HCT116 (cell line): ENCODE measurements around the gene LCE2C. TPM values are rescaled to one million over a fixed set of nuclear protein-coding genes. Genes with fewer than 3 reads are reported as not detected.

Experiments
- ATAC-seq: fragments of 200-7000 bp; cut with Tn5 transposase; 2 replicates; pipeline ENCODE4 v1.9.1; 2020; ENCODE audit warnings: mild to moderate bottlenecking, moderate library complexity
- BruUV-seq: library from RNA; stranded (reverse); fragments of 400-500 nt; replicated peaks from 2 replicates; lab custom pipeline; 2021; lab: Mats Ljungman, UMichigan
- CTCF ChIA-PET: fragments of 300-600 bp; sonication (Branson Sonifier 250); formaldehyde crosslinking; loops from one replicate; lab custom pipeline; 2021; ENCODE audit warnings: antibody characterized with exemption; lab: Charles Lee
- POLR2A ChIA-PET: fragments of 300-600, 350-600 bp; sonication (Branson Sonifier 250); formaldehyde crosslinking; loops from one replicate; lab custom pipeline; 2021; ENCODE audit warnings: antibody characterized with exemption; lab: Charles Lee
- RAD21 ChIA-PET, 2 experiments: fragments of 300-600 bp; sonication (Branson Sonifier 250); formaldehyde crosslinking; loops; one replicate each; lab custom pipeline; 2023; ENCODE audit warnings: low total read pairs in 2 of 2; ENCODE audit not compliant: uncharacterized antibody in 2 of 2, unreplicated experiment in 2 of 2, low non-redundant PET in 1 of 2; lab: Charles Lee
- DNase-seq: peaks from one replicate; pipeline ENCODE4 v3.0.0-alpha.2; 2010; ENCODE audit warnings: low read depth, low spot score
- H2AFZ ChIP-seq: fragments of 200-600 bp; shearing (Covaris generic), sonication (generic); 2 replicates; pipeline ENCODE4 v1.6.1; 2017; ENCODE audit warnings: low read depth, mixed run types, mixed read lengths, antibody characterized with exemption, low read length; ENCODE audit not compliant: poor library complexity, severe bottlenecking
- H3K27ac ChIP-seq: 2 replicates; pipeline ENCODE4 v1.5.1; 2012; ENCODE audit warnings: low read depth, low read length
- H3K27me3 ChIP-seq: fragments of 200-600 bp; sonication (generic); 2 replicates; pipeline ENCODE4 v1.6.1; 2016; ENCODE audit warnings: mixed run types, low read length, mixed read lengths; ENCODE audit not compliant: insufficient read depth
- H3K36me3 ChIP-seq, 2 experiments: fragments of 200-500 bp in 1 of 2; fragments of 200-600 bp in 1 of 2; sonication (Bioruptor generic) in 1 of 2; sonication (generic) in 1 of 2; 2 replicates each; pipeline versions ENCODE4 v1.5.1 to v1.6.1; 2014 to 2016; ENCODE audit warnings: low read length in 2 of 2, inconsistent platforms in 1 of 2, mixed read lengths in 1 of 2, mixed run types in 1 of 2; ENCODE audit not compliant: insufficient read depth in 2 of 2, control insufficient read depth in 1 of 2
- H3K4me1 ChIP-seq, 2 experiments: fragments of 200-600 bp in 1 of 2; sonication (generic) in 1 of 2; 2 replicates each; pipeline versions ENCODE4 v1.5.1 to v1.6.1; 2012 to 2017; ENCODE audit warnings: low read length in 2 of 2, inconsistent platforms in 1 of 2, mild to moderate bottlenecking in 1 of 2, mixed read lengths in 1 of 2, mixed run types in 1 of 2, moderate library complexity in 1 of 2; ENCODE audit not compliant: insufficient read depth in 2 of 2, control insufficient read depth in 1 of 2
- H3K4me2 ChIP-seq: fragments of 200-600 bp; sonication (generic); 2 replicates; pipeline ENCODE4 v1.6.1; 2017; ENCODE audit warnings: mixed run types, low read length, mixed read lengths
- H3K4me3 ChIP-seq, 2 experiments: fragments of 200-600 bp in 1 of 2; sonication (generic) in 1 of 2; replicated peaks in 1 of 2; 2 replicates each; pipeline ENCODE4 v1.5.1; 2011 to 2016; ENCODE audit warnings: low read length in 2 of 2, control low read depth in 1 of 2, low read depth in 1 of 2, mild to moderate bottlenecking in 1 of 2, mixed read lengths in 1 of 2, mixed run types in 1 of 2
- H3K79me2 ChIP-seq: fragments of 200-600 bp; sonication (generic); 2 replicates; pipeline ENCODE4 v1.6.1; 2017; ENCODE audit warnings: mild to moderate bottlenecking, mixed run types, low read length, moderate library complexity, mixed read lengths; ENCODE audit not compliant: insufficient read depth
- H3K9ac ChIP-seq: fragments of 200-600 bp; sonication (generic); 2 replicates; pipeline ENCODE4 v1.6.1; 2016; ENCODE audit warnings: low read length, mixed read lengths
- H3K9me2 ChIP-seq: fragments of 200-600 bp; sonication (generic), shearing (Covaris generic); 2 replicates; pipeline ENCODE4 v1.6.1; 2017; ENCODE audit warnings: mixed run types, mild to moderate bottlenecking, moderate library complexity; ENCODE audit not compliant: insufficient read depth
- H3K9me3 ChIP-seq, 2 experiments: fragments of 200-500 bp in 1 of 2; fragments of 200-600 bp in 1 of 2; sonication (Bioruptor generic) in 1 of 2; sonication (generic) in 1 of 2; 2 replicates each; pipeline ENCODE4 v1.6.1; 2014 to 2017; ENCODE audit warnings: low read length in 2 of 2, mixed read lengths in 2 of 2, inconsistent platforms in 1 of 2, low read depth in 1 of 2, mild to moderate bottlenecking in 1 of 2, mixed run types in 1 of 2, moderate library complexity in 1 of 2; ENCODE audit not compliant: control insufficient read depth in 1 of 2, insufficient read depth in 1 of 2
- H4K20me1 ChIP-seq: fragments of 200-600 bp; sonication (generic), shearing (Covaris generic); 2 replicates; pipeline ENCODE4 v1.6.1; 2017; ENCODE audit warnings: mixed run types, mild to moderate bottlenecking, moderate library complexity; ENCODE audit not compliant: insufficient read depth
- CBX3 ChIP-seq: IDR thresholded peaks from 2 replicates; pipeline ENCODE4 v1.6.1; 2012; ENCODE audit warnings: low read depth
- CEBPB ChIP-seq: IDR thresholded peaks from 2 replicates; pipeline ENCODE4 v1.6.1; 2012; ENCODE audit warnings: low read depth
- ELF1 ChIP-seq: IDR thresholded peaks from 2 replicates; pipeline ENCODE4 v1.6.1; 2012; ENCODE audit warnings: low read depth, borderline replicate concordance
- EZH2 ChIP-seq: fragments of 200-600 bp; sonication (generic); IDR thresholded peaks from 2 replicates; pipeline ENCODE4 v1.6.1; 2017; ENCODE audit warnings: antibody characterized with exemption, mixed run types
- EZH2phosphoT487 ChIP-seq: fragments of 200-600 bp; IDR thresholded peaks from 2 replicates; pipeline ENCODE4 v1.6.1; 2018; ENCODE audit warnings: antibody characterized with exemption, borderline replicate concordance
- JUND ChIP-seq: IDR thresholded peaks from 2 replicates; pipeline ENCODE4 v1.6.1; 2012
- POLR2A ChIP-seq: IDR thresholded peaks from 2 replicates; pipeline ENCODE4 v1.7.0; 2011; ENCODE audit warnings: borderline replicate concordance; ENCODE audit not compliant: insufficient read depth, insufficient read length; ENCODE audit errors: extremely low read depth
- SIN3A ChIP-seq: IDR thresholded peaks from 2 replicates; pipeline ENCODE4 v1.6.1; 2012; ENCODE audit warnings: low read depth
- TCF7L2 ChIP-seq: IDR thresholded peaks from 2 replicates; pipeline ENCODE4 v1.7.0; 2011; ENCODE audit warnings: borderline replicate concordance, inconsistent platforms; ENCODE audit not compliant: insufficient read depth, insufficient read length; ENCODE audit errors: extremely low read depth
- ZFX ChIP-seq: fragments of 450-650 bp; IDR thresholded peaks from 2 replicates; pipeline ENCODE4 v1.6.1; 2017
- ZNF274 ChIP-seq: fragments of 200-500 bp; sonication (Bioruptor generic); IDR thresholded peaks from 2 replicates; pipeline ENCODE4 v1.6.1; 2014; ENCODE audit warnings: mild to moderate bottlenecking, low read depth, low read length, inconsistent platforms
- intact Hi-C: fragments of 100-400 bp; cut with micrococcal nuclease; formaldehyde crosslinking; loops from 2 replicates; pipeline ENCODE4 v1.10.0; 2022
- total RNA-seq: library from RNA; stranded (reverse); gene quantifications from one replicate; pipeline ENCODE4 v1.2.1, GENCODE V29; 2021; ENCODE audit not compliant: unreplicated experiment
- TF ChIP-seq, protein P1 (sequence below): IDR thresholded peaks from 2 replicates; pipeline ENCODE4 v1.6.1; 2012
- TF ChIP-seq, protein P2 (sequence below): IDR thresholded peaks from 2 replicates; pipeline ENCODE4 v1.6.1; 2012
- TF ChIP-seq, protein P3 (sequence below), 3 experiments: fragments of 200-600 bp in 1 of 3; sonication (generic) in 1 of 3; IDR thresholded peaks in 2 of 3; conservative IDR thresholded peaks in 1 of 3; 2 replicates each; pipeline ENCODE4 v1.5.1; 2012 to 2017; ENCODE audit warnings: low read depth in 2 of 3, low read length in 2 of 3, antibody characterized with exemption in 1 of 3, borderline replicate concordance in 1 of 3, control low read depth in 1 of 3, mild to moderate bottlenecking in 1 of 3, mixed read lengths in 1 of 3, mixed run types in 1 of 3, moderate library complexity in 1 of 3; ENCODE audit not compliant: insufficient read depth in 1 of 3
- TF ChIP-seq, protein P4 (sequence below): IDR thresholded peaks from 2 replicates; pipeline ENCODE4 v1.6.1; 2011; ENCODE audit warnings: mild to moderate bottlenecking, low read length, moderate library complexity; ENCODE audit not compliant: insufficient replicate concordance; ENCODE audit errors: extremely low read depth
- TF ChIP-seq, protein P5 (sequence below): IDR thresholded peaks from 2 replicates; pipeline ENCODE4 v1.6.1; 2012; ENCODE audit warnings: low read depth

LCE2C gene
- total RNA-seq, 1 experiment from 2014 or later, result not detected

DNA sequence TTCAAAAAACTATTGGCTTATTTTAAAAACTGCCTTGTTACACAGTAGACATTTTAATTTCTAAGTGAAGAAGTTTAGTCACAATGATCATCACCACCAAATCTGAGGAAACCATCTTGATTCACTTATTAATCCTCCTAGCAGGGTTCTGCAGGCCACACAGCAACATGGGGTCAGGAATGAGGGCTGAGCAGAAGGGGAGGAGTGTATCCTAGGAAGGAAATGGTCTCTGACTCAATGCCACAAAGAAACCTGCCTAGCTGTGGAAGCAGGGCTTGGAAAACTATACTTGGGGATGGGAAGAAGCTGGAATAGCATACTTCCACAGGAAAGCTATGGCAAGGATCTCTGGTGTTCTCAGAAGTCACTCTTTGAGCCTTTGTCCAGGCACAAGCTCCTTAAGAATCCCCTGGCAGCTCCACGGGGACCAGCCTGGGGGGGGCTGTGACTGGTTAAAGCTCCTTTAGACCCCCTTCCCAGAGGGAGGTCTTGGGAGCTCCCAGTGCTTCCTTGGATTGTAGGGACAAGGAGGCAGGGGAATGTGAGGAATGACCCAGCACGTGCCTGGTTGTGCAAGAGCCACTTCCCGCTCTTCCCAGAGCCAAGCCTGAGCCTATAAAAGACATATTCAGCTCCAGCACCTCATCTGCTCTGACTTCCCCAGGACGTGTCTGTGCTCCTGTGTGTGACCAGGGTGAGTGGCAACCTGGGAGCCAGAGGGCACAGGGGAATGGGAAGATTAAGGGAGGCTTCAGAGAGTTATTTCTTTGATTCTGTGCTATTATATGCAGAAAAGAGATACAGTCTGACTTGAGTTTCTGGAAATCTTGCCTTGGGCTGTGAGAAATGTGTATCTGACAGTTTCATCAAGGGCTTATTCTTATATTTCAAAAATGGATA lies 22.9 kb downstream of the LCE2C start, which contains the start of gene LCE2A (continued):
- TF ChIP-seq TCF7L2, result no peak
- no peak for TF ChIP-seq SIN3A
- TF ChIP-seq ZFX, result no peak

DNA sequence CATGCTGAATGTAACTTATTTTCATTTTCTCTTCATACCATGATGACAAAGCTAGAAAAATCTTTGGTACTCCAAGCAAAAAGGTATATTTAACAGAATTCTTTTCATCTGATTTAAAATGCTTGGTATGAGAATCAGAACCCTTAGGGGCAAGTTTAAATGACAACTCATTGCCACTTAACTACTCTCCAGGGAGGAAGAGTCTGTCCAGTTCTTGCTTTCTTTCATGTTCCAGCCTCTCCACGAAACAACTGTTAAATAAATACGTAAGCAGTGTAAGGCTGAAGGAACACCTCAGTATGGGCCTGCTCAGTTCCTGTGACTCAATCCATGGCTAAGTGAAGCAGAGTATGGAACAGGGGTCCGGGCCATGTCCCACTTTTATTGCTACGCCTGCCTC lies 24.7 kb downstream of the LCE2C start:
- Histone ChIP-seq H3K4me1 (no peaks in the 10 kb centered on the region), H3K9me2 (no peaks in the 10 kb centered on the region), H3K4me3 (no peak overlapping the region), H3K79me2 (no peaks in the 10 kb centered on the region), H2AFZ (no peak overlapping the region), H3K9me3 (no peaks in the 10 kb centered on the region), H3K27ac (no peak overlapping the region), H3K27me3 (peaks cover 43% of the 10 kb centered on the region), H3K36me3 (no peaks in the 10 kb centered on the region), H3K9ac (no peak overlapping the region), H4K20me1 (no peaks in the 10 kb centered on the region), H3K4me2 (no peak overlapping the region)
- DNase-seq (no peak), ATAC-seq (no peak)
- intact Hi-C loops, result no loop called here
- POLR2A ChIA-PET, result no interaction called here
- CTCF ChIA-PET, result no interaction called here
- RAD21 ChIA-PET, result no interaction called here
- BruUV-seq, result no TSS peak
- TF ChIP-seq POLR2A, result no peak
- TF ChIP-seq, protein P1, sequence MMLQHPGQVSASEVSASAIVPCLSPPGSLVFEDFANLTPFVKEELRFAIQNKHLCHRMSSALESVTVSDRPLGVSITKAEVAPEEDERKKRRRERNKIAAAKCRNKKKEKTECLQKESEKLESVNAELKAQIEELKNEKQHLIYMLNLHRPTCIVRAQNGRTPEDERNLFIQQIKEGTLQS, result no peak
- no peak for TF ChIP-seq CBX3
- TF ChIP-seq, protein P2, sequence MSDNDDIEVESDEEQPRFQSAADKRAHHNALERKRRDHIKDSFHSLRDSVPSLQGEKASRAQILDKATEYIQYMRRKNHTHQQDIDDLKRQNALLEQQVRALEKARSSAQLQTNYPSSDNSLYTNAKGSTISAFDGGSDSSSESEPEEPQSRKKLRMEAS, result no peak
- no peak for TF ChIP-seq EZH2
- no peak for TF ChIP-seq ZNF274
- no peak for TF ChIP-seq JUND
- TF ChIP-seq TCF7L2, result no peak
- TF ChIP-seq EZH2phosphoT487, result no peak
- TF ChIP-seq, protein P3, sequence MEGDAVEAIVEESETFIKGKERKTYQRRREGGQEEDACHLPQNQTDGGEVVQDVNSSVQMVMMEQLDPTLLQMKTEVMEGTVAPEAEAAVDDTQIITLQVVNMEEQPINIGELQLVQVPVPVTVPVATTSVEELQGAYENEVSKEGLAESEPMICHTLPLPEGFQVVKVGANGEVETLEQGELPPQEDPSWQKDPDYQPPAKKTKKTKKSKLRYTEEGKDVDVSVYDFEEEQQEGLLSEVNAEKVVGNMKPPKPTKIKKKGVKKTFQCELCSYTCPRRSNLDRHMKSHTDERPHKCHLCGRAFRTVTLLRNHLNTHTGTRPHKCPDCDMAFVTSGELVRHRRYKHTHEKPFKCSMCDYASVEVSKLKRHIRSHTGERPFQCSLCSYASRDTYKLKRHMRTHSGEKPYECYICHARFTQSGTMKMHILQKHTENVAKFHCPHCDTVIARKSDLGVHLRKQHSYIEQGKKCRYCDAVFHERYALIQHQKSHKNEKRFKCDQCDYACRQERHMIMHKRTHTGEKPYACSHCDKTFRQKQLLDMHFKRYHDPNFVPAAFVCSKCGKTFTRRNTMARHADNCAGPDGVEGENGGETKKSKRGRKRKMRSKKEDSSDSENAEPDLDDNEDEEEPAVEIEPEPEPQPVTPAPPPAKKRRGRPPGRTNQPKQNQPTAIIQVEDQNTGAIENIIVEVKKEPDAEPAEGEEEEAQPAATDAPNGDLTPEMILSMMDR (IDR thresholded peaks at IDR 0.05 in 2 of 3, conservative IDR thresholded peaks at IDR 0.05 in 1 of 3; ENCODE audit: borderline replicate concordance in 1 of 3, insufficient read depth in 1 of 3, low read depth in 2 of 3, low read length in 2 of 3), result no peak
- TF ChIP-seq SIN3A, result no peak
- TF ChIP-seq, protein P4, sequence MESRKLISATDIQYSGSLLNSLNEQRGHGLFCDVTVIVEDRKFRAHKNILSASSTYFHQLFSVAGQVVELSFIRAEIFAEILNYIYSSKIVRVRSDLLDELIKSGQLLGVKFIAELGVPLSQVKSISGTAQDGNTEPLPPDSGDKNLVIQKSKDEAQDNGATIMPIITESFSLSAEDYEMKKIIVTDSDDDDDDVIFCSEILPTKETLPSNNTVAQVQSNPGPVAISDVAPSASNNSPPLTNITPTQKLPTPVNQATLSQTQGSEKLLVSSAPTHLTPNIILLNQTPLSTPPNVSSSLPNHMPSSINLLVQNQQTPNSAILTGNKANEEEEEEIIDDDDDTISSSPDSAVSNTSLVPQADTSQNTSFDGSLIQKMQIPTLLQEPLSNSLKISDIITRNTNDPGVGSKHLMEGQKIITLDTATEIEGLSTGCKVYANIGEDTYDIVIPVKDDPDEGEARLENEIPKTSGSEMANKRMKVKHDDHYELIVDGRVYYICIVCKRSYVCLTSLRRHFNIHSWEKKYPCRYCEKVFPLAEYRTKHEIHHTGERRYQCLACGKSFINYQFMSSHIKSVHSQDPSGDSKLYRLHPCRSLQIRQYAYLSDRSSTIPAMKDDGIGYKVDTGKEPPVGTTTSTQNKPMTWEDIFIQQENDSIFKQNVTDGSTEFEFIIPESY, result no peak
- TF ChIP-seq ELF1, result no peak
- no peak for TF ChIP-seq ZFX
- TF ChIP-seq, protein P5, sequence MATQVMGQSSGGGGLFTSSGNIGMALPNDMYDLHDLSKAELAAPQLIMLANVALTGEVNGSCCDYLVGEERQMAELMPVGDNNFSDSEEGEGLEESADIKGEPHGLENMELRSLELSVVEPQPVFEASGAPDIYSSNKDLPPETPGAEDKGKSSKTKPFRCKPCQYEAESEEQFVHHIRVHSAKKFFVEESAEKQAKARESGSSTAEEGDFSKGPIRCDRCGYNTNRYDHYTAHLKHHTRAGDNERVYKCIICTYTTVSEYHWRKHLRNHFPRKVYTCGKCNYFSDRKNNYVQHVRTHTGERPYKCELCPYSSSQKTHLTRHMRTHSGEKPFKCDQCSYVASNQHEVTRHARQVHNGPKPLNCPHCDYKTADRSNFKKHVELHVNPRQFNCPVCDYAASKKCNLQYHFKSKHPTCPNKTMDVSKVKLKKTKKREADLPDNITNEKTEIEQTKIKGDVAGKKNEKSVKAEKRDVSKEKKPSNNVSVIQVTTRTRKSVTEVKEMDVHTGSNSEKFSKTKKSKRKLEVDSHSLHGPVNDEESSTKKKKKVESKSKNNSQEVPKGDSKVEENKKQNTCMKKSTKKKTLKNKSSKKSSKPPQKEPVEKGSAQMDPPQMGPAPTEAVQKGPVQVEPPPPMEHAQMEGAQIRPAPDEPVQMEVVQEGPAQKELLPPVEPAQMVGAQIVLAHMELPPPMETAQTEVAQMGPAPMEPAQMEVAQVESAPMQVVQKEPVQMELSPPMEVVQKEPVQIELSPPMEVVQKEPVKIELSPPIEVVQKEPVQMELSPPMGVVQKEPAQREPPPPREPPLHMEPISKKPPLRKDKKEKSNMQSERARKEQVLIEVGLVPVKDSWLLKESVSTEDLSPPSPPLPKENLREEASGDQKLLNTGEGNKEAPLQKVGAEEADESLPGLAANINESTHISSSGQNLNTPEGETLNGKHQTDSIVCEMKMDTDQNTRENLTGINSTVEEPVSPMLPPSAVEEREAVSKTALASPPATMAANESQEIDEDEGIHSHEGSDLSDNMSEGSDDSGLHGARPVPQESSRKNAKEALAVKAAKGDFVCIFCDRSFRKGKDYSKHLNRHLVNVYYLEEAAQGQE, result no peak
- no peak for TF ChIP-seq CEBPB
